HG02588 (cell line): ENCODE results near the gene ALPI.

Experiments
- ATAC-seq: cut with Tn5 transposase; IDR thresholded peaks from one replicate; pipeline ENCODE4 v1.9.1; 2021; ENCODE audit warnings: mild to moderate bottlenecking, moderate library complexity; ENCODE audit not compliant: unreplicated experiment

ALPI gene

DNA sequence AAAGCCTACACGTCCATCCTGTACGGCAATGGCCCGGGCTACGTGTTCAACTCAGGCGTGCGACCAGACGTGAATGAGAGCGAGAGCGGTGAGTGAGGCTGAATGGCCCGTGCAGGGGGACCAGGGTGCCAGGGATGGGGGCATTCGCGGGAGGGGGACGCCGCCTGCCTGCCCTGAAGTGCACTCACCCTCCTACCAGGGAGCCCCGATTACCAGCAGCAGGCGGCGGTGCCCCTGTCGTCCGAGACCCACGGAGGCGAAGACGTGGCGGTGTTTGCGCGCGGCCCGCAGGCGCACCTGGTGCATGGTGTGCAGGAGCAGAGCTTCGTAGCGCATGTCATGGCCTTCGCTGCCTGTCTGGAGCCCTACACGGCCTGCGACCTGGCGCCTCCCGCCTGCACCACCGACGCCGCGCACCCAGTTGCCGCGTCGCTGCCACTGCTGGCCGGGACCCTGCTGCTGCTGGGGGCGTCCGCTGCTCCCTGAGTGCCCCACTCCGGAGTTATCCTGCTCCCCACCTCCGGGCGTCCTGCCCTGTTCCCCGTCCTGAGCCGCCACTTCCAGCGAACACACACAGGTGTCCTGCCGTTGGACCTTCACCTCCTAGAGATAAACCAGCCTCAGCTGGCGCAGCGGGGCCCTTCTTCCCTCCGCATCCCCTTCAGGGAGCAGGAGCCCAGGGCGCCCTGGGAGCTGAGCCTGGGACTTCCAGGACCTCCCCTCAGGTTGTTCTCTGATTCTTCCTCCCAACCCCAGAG, 2.9 kb downstream of the ALPI start:
- no peak for ATAC-seq

DNA sequence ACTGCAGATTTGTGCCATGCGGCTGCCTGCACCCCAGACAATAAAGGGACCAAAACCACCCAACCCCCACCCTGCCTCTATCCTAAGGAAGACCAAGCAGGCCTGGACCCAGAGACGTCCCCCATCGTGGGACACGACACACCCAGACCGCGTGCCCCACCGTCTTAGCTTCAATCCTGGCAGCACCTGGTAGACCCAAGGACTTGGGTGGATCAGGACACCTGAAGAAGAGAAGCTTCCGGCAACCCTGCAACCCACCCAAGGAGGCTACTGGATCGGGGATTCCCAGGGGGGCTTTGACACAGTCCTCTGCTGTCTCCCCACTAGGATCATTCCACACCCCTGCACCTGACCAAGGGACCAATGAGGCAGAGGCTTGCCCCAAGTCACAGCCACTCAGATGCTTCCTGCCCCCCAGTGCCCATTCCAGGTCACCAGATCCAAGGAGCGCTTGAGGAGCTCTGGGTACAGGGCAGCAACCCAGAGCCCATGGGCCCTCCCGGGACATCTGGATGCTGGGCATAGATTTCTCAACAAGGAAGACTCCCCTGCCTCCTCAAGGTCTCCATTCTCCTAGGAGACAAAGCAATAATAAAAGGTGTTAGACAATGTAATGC, 3.6 kb downstream of the ALPI start:
- ATAC-seq, result no peak

GRCh38 chr2:232460171-232460570, 4.2 kb downstream of the ALPI start:
- ATAC-seq, result no peak

DNA sequence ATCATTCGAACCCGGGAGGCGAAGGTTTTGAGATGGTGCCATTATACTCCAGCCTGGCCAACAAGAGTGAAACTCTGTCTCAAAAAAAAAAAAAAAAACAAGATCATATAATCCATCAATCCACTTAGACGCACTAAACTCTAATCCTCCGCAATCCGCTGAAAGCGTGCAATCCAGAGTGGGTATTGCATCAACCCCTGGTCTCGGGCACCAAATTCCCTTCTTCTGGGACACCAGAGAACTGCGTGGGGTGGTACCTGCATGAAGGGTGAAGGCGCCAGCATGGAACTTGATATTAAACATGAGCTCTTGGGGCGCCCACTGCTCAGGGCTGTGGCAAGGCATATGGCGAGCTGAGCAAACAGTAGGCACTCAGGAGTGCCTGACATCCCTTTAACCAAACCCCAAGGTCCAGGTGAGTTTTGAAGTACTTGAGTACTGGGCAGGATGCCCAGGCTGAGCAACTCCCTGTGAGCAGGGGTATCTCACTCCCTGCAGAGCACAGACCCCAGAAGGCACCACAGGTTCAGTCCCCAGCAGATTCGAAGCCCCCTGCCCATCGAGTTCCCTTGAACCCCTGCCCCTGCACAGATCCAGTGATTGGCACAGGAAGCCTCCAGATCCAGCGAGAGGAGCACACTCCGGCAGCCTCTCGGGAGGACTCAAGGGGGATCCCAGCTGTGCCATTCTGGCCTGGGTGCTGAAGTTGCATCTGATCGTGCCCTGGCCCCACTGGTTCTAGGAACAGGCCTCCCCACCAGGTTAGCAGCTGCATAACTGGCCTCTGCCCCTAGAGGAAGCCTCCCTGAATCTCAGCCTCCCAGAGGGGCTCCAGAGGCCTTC, 8.0 kb downstream of the ALPI start:
- ATAC-seq, result no peak

DNA sequence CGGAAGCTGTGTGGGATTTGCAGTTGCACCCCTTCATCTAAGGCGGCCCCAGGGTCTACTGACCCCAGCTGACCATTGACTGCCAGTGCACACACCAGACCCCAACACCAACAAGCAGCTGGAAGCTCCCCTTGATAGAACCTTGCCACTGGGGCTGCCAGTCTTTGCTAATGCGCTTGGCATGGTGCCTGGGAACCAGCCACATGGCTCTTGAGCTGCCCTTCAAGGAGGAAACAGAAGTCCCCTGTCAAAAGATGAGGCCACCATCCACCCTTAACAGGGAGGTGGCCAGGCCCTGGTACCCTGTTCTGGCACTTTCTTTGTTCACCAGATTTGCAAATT, 8.6 kb downstream of the ALPI start:
- ATAC-seq, result no peak

DNA sequence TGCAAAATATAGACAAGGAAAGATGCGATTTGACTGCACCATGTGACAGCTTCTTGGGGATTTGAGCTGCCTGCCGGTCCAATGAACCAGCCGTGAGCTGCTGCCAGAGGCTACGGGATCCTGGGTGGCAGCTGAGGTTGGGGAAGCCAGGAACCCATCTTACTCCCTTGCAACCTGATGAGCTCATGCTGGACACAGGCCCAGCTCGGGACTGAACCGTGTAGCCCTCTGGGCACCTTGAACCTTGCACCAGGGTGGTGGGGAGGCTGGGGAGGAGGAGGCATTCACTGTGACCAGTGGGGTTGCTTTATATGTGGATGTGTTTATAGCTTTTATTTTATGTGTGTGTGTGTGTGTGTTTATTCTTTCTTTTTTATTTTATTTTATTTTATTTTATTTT, 9.1 kb downstream of the ALPI start:
- ATAC-seq, result no peak

DNA sequence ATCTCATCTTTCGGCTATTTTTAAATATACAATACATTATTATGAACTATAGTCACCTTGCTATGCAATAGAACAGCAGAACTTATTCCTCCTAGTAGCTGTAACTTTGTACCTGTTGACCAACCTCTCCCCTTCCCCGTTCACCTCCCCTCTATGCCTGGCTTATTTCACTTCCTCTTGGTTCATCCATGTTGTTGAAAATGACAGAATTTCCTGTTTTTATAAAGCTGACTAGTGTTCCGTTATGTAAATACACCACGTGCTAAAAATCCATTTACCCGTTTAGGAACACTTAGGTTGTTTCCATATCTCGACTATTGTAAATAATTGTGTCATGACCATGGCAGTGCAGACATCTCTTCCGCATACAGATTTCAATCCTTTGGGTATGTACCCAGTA, 10.3 kb downstream of the ALPI start:
- no peak for ATAC-seq

DNA sequence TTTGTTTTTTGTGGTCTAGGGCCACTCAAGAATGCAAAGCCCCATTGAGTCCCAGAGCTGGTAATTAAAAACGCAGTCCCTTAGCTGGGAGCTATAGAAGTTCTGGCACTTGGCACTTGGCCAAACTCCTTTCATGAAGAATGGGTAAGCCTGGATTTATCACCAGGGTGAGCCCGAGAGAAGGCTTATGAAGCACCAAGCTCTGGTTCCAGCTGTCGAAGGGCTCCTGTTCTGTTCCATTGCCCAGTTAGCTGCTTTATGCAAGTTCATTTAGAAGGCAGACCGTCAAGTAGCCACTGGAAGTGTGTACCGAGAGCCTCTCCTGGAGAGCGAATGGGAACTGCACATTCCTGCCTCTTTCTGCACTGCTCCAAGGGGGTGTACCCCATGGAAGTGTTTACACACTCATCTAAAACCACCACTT, 17.5 kb downstream of the ALPI start:
- ATAC-seq, result no peak

- ATAC-seq, result no peak
These were observed 20.1 kb downstream of the ALPI start for GRCh38 chr2:232476045-232476444.

GRCh38 chr2:232476791-232477190, 20.8 kb downstream of the ALPI start:
- no peak for ATAC-seq

DNA sequence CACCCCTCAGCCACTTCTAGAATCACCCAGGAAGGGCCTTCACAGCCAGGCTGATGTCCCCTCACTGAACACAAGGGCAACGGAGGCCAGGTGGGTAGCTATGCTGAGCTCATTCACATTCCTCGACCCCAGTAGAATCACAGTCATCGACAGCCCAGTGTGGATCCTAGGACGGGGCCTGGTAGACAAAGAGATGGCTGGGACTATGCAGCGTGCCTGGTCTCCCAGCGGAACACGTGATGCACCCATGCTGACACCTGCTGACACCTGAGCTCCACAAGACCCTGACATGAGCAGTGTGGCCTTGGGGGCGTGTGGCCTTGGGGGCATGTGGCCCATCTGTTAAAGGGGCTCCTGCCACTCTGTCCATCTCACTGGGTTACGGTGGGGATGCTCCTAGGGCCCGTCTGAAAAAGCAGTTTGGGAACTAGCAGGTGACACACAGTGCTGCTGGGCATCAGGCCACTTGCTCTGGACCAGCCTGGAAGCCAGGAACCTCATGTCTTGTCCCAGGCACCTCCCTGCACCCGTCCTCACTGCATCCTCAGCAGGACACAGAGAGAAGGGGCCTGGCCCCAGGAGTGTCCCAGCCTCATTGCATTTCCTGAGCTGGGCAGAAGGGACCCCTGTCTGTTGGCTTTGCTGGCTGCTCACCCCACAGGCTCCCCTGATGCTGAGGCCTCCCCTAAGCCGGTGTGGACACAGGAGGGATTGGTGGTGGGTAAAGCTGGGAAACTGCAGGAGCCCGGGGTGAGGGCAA, 22.0 kb downstream of the ALPI start:
- ATAC-seq, result no peak

- no peak for ATAC-seq
These were observed 22.8 kb downstream of the ALPI start for GRCh38 chr2:232478571-232479340.

- ATAC-seq, result no peak
These were observed 23.6 kb downstream of the ALPI start for GRCh38 chr2:232479341-232480200.

DNA sequence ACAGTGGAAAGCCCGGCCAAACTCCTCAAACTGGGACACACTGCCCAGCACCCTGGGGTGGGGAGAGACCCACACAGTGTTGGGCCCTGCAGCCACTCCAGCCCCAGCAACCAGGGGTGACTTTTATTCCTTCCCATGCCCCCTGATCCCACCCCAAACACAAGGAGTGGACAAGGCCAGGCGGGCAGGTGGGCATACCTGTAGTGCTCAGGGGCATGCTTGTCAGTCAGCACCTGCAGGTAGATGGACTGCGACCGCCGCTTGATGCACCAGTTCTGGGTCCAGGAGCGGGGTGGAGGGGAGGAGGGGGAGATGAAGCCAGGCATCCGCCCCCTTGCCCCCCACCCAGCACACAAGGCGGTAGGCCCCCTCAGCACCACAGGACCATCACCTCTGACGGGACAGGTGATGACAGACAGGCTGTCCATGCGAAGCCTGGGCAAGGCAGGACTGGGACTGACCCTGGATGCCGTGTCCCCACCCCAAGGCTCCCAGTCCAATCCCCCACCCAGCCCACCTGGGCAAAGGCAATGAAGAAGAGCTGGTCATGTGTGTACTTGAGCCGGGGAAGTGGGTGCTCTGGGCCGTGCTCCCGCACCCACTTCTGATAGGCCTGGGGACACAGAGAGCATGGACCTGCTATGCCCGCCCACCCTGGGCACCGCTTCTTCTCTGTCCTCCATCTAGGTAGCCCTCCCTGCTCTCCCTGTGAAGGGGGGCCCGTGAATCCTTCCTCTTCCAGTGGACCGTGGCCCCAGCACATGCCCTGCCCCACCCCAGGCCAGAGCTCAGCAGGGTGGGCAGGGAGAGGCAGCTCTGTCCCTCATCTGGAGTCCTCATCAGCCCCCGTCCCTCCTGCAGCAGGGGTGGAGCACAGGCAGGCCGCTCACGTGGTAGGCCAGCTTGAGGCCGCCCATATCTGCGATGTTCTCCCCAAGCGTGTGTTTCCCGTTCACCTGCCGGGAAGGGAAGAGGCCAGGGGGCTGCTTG, 24.5 kb downstream of the ALPI start:
- no peak for ATAC-seq

DNA sequence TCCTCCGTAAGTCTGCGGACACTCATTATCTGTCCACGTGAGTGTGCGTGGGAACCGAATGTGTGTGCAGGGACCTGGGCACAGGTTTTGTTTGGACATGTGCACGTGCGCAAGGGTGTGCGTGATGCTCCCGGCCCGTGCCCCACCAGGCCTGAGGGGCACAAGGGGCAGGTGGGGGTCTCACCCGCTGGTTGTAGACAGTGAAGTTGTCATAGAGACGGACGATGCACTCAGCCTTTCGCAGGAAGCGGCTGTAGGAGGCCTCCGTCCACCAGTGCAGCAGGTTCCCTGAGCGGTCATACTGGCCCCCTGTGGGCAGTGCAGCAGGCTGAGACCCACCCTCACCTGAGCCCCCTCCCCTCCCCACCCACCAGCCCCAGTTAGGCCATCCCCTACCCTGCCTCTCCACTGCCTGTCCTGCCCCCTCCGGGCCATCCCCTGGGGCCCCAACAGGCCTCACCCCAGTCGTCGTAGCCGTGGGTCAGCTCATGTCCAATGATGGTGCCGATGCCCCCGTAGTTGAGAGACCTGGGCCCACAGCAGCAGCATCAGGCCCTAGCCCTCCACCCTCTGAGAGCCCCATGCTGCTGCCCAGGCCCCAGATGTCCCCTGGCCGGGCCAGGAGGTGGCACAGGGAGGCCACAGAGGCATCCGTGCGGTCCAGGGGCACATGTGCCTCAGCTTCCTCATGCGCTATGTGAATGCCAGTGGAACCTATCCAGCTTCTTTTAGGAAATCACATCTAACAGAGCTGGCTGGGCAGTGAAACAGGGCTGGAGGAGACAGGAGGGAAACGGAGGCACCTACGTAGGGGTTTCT, 25.6 kb downstream of the ALPI start:
- ATAC-seq, result no peak

- no peak for ATAC-seq
These were observed 26.6 kb downstream of the ALPI start for GRCh38 chr2:232482301-232483238.
